HG03175 (cell line): ENCODE measurements around the gene KAT7.
"Not testable (repeated sequence)": the region's sequence is repeated elsewhere in the genome, so short reads cannot be mapped to it uniquely, and the experiment has no call there.

Experiments
- ATAC-seq: cut with Tn5 transposase; IDR thresholded peaks from one replicate; pipeline ENCODE4 v1.9.1; 2021; ENCODE audit warnings: mild to moderate bottlenecking, moderate library complexity; ENCODE audit not compliant: unreplicated experiment

KAT7 gene

DNA sequence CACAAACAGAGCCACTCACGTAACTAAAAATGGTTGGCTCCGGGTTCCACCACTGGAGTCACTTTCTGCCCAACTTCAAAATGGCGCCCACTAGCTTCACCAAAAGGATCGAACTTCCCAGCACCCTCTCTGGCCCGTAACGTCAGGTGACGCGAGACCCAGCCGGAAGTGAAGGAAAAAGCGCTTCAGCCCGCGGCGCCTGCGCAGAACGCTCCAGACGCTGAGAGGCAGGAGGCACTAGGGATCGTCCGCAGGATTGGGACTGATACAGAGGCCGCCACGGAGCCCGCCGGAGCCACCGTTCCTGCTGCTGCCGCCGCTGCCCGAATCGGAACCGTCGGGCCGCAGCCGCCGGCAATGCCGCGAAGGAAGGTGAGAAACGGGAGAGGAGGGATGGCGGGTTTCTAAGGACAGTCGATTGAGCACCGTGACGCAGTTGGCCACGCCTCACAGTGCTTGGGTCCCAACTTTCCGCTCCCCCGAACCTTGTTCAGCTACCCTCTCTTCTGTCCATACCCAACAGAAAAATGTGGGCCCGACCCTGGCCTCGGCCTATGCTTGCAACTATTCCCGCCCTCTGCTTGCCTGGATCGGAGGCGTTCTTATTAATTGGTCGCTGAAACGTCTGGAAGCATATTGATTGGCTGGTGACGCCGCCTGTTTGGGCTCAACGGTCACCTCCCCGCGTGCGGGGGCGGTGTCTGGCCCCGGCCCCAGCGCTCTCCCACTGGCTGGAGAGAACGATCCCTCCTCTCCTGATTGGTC lies at the start of gene KAT7:
TSS of gene KAT7 (plus strand) at position 204 of the 765 bp plus-strand sequence. CDS start at position 358, 154 bp downstream.
- ATAC-seq = peak; percentile 91

GRCh38 chr17:49739641-49740271 lies 48.7 kb upstream of the KAT7 start:
- ATAC-seq = peak; percentile 75

- no peak for ATAC-seq
Observed at GRCh38 chr17:49741009-49741691, 47.3 kb upstream of the KAT7 start.

- no peak for ATAC-seq
Observed at GRCh38 chr17:49741692-49742076, 46.8 kb upstream of the KAT7 start.

DNA sequence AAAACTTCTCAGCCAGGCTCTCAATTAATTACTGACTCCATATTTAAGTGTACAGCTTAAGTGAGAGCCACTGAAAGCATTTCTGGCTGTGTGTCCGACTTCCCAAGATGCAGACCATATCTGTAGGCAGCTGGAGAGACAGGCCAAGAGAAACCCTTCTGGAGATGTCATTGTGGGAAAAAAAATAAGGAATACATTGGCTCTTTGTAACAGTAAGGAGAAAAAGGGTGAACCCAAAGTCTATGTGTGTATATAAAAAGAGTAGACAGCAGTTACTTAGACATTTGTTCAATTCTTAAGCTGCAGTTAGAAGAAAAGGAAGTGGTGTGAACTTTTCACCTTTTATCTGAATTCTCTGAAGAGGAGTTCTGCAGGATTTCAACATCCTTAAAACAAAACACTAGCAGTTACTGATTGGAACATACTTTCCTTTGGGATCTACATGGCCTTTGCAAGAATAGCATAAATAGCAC lies 46.3 kb upstream of the KAT7 start:
- no peak for ATAC-seq

DNA sequence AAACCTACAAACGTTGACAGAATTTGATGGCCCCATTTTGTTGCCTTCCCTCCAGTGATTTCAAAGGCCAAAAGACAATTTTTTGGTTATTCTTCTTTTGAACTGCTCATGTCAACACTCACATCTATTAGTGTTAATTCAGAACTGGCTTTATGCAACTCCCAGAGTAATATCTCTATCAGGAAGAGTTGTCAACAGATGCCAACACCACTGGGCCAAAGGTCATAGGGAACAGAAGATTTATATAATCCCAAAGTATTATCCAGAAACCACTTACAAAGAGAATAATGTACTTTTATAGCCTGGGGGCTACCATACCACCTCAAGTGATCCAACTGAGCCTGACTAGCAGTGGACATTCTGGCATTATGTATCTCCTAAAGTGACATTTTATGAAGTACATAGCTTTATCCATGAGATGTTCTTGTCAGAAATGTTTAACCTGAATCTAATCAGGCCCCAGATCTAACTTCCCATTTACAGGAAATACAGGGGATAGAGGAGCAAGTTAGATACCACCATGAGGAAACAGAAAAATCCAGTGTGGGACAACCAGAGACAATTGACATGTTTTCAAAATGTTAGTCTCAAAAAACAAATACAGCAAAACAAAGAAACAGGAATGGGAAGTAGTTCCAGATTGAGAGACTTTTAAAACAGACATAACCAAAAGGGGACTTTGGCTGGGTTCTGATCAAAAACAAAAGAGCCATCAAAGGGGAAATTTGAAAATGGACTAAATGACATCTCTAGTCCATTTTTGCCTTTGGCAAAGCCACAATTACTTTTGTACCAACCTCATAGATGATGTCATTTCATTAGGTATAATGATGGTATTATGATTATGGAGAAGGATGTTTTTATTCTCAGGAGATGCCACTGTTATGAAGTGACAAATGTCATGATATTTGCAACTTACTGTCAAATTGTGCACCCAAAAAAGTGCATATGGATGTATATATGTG lies 43.0 kb upstream of the KAT7 start:
- ATAC-seq = no peak

DNA sequence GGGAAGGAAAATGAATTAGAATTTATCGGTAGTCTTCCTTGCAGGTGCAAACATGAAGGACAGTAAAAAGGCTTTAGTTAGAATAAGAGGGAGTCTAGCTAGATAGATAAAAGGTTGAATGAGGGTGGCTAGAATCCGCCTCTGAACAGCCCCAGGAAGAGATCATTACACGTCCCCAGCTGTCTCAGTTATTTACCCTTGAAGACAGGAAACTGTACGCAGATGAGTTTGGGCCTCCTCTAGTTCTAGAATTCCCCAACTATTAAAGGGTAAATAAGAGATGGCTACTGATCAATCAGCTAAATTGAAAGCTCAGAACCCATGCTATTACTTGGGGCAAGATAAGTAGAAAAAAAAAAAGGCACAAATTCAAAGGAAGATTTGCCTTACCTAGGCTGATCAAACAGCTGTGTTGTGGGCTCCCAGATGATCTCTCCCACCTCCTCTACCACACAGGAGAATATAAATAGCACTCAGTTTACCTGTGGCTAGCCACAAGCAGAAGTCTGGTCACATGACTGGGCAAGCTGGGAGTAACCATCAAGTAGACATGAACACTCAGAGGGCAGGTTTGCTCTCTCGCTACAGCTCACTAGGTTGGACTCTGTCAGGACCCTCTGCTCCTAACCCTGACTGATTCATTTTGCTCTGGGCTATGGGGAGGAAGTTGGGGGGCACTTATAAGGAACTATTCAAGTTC lies 41.5 kb upstream of the KAT7 start:
- ATAC-seq = peak; percentile 45

- ATAC-seq = no peak
Observed at GRCh38 chr17:49747632-49748031, 40.8 kb upstream of the KAT7 start.

DNA sequence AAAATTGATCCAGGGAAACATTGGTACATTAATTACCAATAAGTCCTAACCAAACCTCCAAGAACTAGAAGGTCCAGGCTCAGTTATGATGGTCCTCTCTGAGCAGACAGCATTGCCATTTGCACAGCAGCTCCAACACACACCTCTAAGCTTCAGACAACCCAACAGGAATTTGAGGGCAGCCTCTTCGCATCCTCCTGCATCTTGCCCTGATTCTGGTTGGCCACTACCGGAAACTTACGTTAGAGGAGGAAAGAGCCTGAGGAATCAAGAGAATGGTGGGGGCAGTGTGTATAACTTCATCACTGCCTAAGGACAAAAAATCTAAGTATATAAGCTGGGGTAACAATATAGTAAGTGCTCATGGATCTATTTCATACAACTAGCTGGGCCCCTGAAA lies 40.3 kb upstream of the KAT7 start:
- no peak for ATAC-seq

GRCh38 chr17:49748791-49749190 lies 39.7 kb upstream of the KAT7 start:
- peak; percentile 87 for ATAC-seq

GRCh38 chr17:49749730-49750129 lies 38.8 kb upstream of the KAT7 start:
- no peak for ATAC-seq

- no peak for ATAC-seq
Observed at GRCh38 chr17:49752508-49752907, 36.0 kb upstream of the KAT7 start.

GRCh38 chr17:49753959-49754391 lies 34.5 kb upstream of the KAT7 start:
- no peak for ATAC-seq

DNA sequence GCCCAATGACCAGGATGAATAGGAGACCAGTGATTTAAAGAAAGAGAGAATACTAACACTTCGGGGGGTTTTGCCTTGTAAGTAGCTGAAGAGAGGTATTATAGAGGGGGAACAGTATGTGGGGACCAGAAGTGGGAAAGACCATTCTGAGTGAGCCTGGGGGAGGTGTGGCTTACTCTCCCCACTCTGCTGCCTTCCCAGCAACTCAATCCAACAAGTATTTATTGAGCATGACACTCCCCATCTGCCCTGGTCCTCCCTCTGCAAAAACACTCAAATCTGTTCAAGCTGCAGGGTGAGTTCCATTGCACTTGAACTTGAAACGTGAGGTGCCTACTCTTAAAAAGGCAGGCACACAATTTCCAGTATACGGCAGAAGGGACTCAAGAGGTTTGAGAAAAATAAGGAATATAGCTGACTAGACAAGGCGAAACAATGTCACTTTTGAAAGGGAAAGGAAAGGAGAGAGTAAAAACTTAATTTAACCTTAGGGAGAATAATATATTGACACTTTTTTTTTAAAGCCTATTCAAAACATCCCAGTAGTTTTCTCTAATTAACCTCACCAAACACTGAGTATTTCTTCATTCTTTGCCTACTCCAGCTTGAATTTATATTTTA lies 32.7 kb upstream of the KAT7 start:
- ATAC-seq = no peak

DNA sequence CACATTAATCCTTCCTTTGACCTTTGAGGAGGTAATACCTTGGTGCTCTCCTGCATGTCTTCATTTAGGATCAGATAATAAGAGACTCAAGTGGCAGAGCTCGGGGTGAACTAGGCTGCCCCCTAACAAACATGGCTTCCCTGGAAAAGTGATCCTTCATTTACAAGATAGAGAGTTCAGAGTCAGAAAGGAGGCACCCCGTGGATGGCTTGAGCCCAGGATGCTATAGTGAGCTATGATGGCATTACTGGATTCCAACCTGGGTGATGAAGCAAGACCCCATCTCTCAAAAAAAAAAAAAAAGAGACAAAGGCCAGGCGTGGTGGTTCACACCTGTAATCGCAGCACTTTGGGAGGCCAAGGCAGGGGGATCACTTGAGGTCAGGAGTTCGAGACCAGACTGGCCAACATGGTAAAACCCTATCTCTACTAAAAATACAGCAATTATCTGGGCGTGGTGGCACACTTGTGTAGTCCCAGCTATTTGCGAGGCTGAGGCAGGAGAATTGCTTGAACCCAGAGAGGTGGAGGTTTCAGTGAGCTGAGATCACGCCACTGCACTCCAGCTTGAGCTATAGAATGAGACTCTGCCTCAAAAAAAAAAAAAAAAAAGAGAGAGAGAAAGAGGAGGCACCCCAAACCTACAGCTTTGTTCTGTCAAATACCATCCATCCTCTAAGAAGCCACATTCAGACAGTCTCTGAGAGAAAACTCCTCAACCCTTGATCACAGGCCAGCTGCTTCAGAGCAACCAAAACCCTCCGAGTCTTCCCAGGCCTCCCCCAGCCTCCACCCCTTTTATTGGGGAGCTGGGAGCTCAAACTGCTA lies 31.9 kb upstream of the KAT7 start:
- ATAC-seq = no peak

DNA sequence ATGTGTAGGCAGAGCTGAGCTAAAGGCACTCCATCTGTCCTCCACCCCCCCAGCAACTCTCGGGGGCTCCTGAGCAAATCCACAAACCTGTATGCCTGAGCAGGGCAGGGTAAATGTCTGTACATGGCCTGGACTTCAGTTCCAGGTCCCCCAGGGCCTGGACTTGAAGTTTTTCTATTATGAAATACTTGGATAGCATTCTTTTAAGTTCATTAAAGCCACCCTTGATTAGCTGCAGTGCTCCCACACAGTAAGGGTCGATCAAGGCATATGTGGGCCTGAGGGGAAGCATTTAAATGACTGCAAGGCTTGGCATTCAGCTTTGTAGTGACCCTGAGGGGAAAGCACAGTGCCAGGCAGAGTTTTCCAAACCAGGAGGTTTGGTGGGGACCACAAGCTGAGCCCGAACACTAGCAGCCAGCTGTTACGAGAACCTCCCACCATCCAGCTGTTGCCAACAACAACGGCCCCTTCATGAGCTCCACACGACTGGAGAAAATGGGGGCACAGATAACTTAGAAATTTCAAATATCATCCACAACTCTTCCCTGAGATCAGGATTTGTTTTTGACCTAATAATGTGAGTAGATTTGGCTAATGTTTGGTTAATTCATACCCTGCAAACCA lies 31.2 kb upstream of the KAT7 start:
- ATAC-seq = no peak

GRCh38 chr17:49758464-49759010 lies 29.9 kb upstream of the KAT7 start:
- ATAC-seq = not testable (repeated sequence)

- ATAC-seq = no peak
Observed at GRCh38 chr17:49759203-49759602, 29.3 kb upstream of the KAT7 start.
